Midbrain (tissue), 1 donor: ENCODE measurements around the gene TNIK.
"Not testable (repeated sequence)": the region's sequence is repeated elsewhere in the genome, so short reads cannot be mapped to it uniquely, and the experiment has no call there.

ENCODE experiments used
- DNase-seq: peaks from one replicate; lab custom pipeline; 2025; lab: John Stamatoyannopoulos, UW

TNIK gene

GRCh38 chr3:171129827-171130226 is 330.4 kb downstream of the TNIK start:
- no peak for DNase-seq

GRCh38 chr3:171127611-171128010 is 332.6 kb downstream of the TNIK start:
- DNase-seq: no peak

- no peak for DNase-seq
These were observed 333.6 kb downstream of the TNIK start for GRCh38 chr3:171126478-171127209.

GRCh38 chr3:171125010-171125409 is 335.2 kb downstream of the TNIK start:
- no peak for DNase-seq

GRCh38 chr3:171123915-171124314 is 336.3 kb downstream of the TNIK start:
- DNase-seq: no peak

- DNase-seq: no peak
These were observed 337.3 kb downstream of the TNIK start for GRCh38 chr3:171122861-171123260.

- DNase-seq: no peak
These were observed 338.0 kb downstream of the TNIK start for GRCh38 chr3:171122240-171122639.

GRCh38 chr3:171121801-171122200 is 338.4 kb downstream of the TNIK start:
- no peak for DNase-seq

GRCh38 chr3:171119402-171119801 is 340.8 kb downstream of the TNIK start:
- DNase-seq: not testable (repeated sequence)

- DNase-seq: not testable (repeated sequence)
These were observed 341.2 kb downstream of the TNIK start for GRCh38 chr3:171118993-171119392.

- no peak for DNase-seq
These were observed 343.3 kb downstream of the TNIK start for GRCh38 chr3:171116824-171117395.

GRCh38 chr3:171116365-171116764 is 343.8 kb downstream of the TNIK start:
- no peak for DNase-seq

- no peak for DNase-seq
These were observed 344.5 kb downstream of the TNIK start for GRCh38 chr3:171115667-171116066.

- no peak for DNase-seq
These were observed 346.5 kb downstream of the TNIK start for GRCh38 chr3:171113716-171114115.

- DNase-seq: no peak
These were observed 349.5 kb downstream of the TNIK start for GRCh38 chr3:171110715-171111114.

GRCh38 chr3:171108066-171108465 is 352.1 kb downstream of the TNIK start:
- no peak for DNase-seq

GRCh38 chr3:171103185-171103584 is 357.0 kb downstream of the TNIK start:
- DNase-seq: no peak

- DNase-seq: no peak
These were observed 358.1 kb downstream of the TNIK start for GRCh38 chr3:171101982-171102641.

GRCh38 chr3:171099911-171100310 is 360.3 kb downstream of the TNIK start:
- DNase-seq: no peak

- DNase-seq: no peak
These were observed 365.1 kb downstream of the TNIK start for GRCh38 chr3:171095063-171095462.

GRCh38 chr3:171094411-171094810 is 365.8 kb downstream of the TNIK start:
- no peak for DNase-seq

- no peak for DNase-seq
These were observed 366.7 kb downstream of the TNIK start for GRCh38 chr3:171093462-171093861.

- DNase-seq: no peak
These were observed 367.7 kb downstream of the TNIK start for GRCh38 chr3:171092467-171092911.
